PC-3 (cell line): ENCODE measurements around the gene SH2D2A. TPM values are rescaled to one million over a fixed set of nuclear protein-coding genes. Genes with fewer than 3 reads are reported as not detected.

ENCODE experiments used
- ATAC-seq: fragments of 200-7000 bp; cut with Tn5 transposase; 2 replicates; pipeline ENCODE4 v1.9.1; 2020; ENCODE audit warnings: mild to moderate bottlenecking, moderate library complexity
- BruUV-seq: library from RNA; stranded (reverse); fragments of 400-500 nt; replicated peaks from 2 replicates; lab custom pipeline; 2021; lab: Mats Ljungman, UMichigan
- CTCF ChIA-PET: fragments of 300-600 bp; sonication (Branson Sonifier 250); formaldehyde crosslinking; loops from one replicate; lab custom pipeline; 2022; ENCODE audit warnings: antibody characterized with exemption; lab: Charles Lee
- POLR2A ChIA-PET: fragments of 300-600 bp; sonication (Branson Sonifier 250); formaldehyde crosslinking; loops from one replicate; lab custom pipeline; 2022; ENCODE audit warnings: antibody characterized with exemption; ENCODE audit not compliant: unreplicated experiment; lab: Charles Lee
- DNase-seq: peaks from one replicate; pipeline ENCODE4 v3.0.0-alpha.2; 2015
- H2AFZ ChIP-seq: fragments of 300-600 bp; sonication (generic); 2 replicates; pipeline ENCODE4 v1.6.0; 2016; ENCODE audit warnings: antibody characterized with exemption, low read length
- H3F3A ChIP-seq: fragments of 300-600 bp; sonication (generic); one replicate; pipeline ENCODE4 v1.6.0; 2017; ENCODE audit warnings: antibody characterized with exemption, low read length, control low read depth, mild to moderate bottlenecking; ENCODE audit not compliant: unreplicated experiment
- H3K27ac ChIP-seq: fragments of 300-600 bp; sonication (generic); 2 replicates; pipeline ENCODE4 v1.5.1; 2016; ENCODE audit warnings: mild to moderate bottlenecking, low read length
- H3K27me3 ChIP-seq: fragments of 300-600 bp; sonication (generic); 2 replicates; pipeline ENCODE4 v1.6.1; 2016; ENCODE audit warnings: low read length, mixed read lengths
- H3K36me3 ChIP-seq: fragments of 300-600 bp; sonication (generic); 2 replicates; pipeline ENCODE4 v1.6.1; 2016; ENCODE audit warnings: low read depth, mixed run types, low read length, mixed read lengths
- H3K4me1 ChIP-seq: fragments of 300-600 bp; sonication (generic); 2 replicates; pipeline ENCODE4 v1.5.1; 2016; ENCODE audit warnings: low read length; ENCODE audit not compliant: insufficient read depth
- H3K4me2 ChIP-seq: fragments of 300-600 bp; sonication (generic); 2 replicates; pipeline ENCODE4 v1.6.0; 2016; ENCODE audit warnings: low read length
- H3K4me3 ChIP-seq: fragments of 300-600 bp; sonication (generic); 2 replicates; pipeline ENCODE4 v1.5.1; 2016; ENCODE audit warnings: mild to moderate bottlenecking, low read length, mixed read lengths
- H3K79me2 ChIP-seq: fragments of 300-600 bp; sonication (generic); 2 replicates; pipeline ENCODE4 v1.6.1; 2017; ENCODE audit warnings: low read length, mixed read lengths
- H3K9ac ChIP-seq: fragments of 300-600 bp; sonication (generic); 2 replicates; pipeline ENCODE4 v1.6.0; 2016; ENCODE audit warnings: mild to moderate bottlenecking, low read length
- H3K9me2 ChIP-seq: fragments of 300-600 bp; sonication (generic); replicated peaks from 2 replicates; pipeline ENCODE4 v1.6.1; 2016; ENCODE audit warnings: mixed run types, low read length, mixed read lengths
- H3K9me3 ChIP-seq: fragments of 300-600 bp; sonication (generic); 2 replicates; pipeline ENCODE4 v1.6.1; 2016; ENCODE audit warnings: low read length, mixed read lengths
- H4K20me1 ChIP-seq: fragments of 300-600 bp; sonication (generic); 2 replicates; pipeline ENCODE4 v1.6.1; 2016; ENCODE audit warnings: low read length, mixed read lengths
- CTCF ChIP-seq: fragments of 300-600 bp; sonication (generic); conservative IDR thresholded peaks from 2 replicates; pipeline ENCODE4 v1.5.1; 2017; ENCODE audit warnings: antibody characterized with exemption, low read depth, mild to moderate bottlenecking, low read length
- EZH2 ChIP-seq: fragments of 300-600 bp; sonication (generic); IDR thresholded peaks from one replicate; pipeline ENCODE4 v1.6.1; 2017; ENCODE audit warnings: antibody characterized with exemption, mild to moderate bottlenecking, low read length; ENCODE audit not compliant: unreplicated experiment
- EZH2phosphoT487 ChIP-seq: fragments of 300-600 bp; sonication (generic); IDR thresholded peaks from 2 replicates; pipeline ENCODE4 v1.6.1; 2018; ENCODE audit warnings: mild to moderate bottlenecking, antibody characterized with exemption, low read length, borderline replicate concordance
- intact Hi-C: fragments of 100-400 bp; cut with micrococcal nuclease; formaldehyde crosslinking; loops from 2 replicates; pipeline ENCODE4 v1.9.0; 2023
- total RNA-seq: library from RNA; depleted of rRNA; stranded (reverse); fragments of >200 nt; gene quantifications from 2 replicates; pipeline ENCODE4 v1.2.3, GENCODE V29; 2014

SH2D2A gene
- total RNA-seq, 1 experiment from 2014 or later, result 6.9 TPM

GRCh38 chr1:156767101-156767878 lies 49.4 kb downstream of the SH2D2A start, which contains the start of gene PRCC:
Gene PRCC, plus strand, starts transcription at chr1:156767535. Its CDS starts 237 bp downstream, at chr1:156767772.
- DNase-seq (peak; percentile 100), ATAC-seq (peak; percentile 93)
- H3K4me3 ChIP-seq, result peak within 1 kb of the TSS; percentile 74
- TSS peak; percentile 61 for BruUV-seq
- CTCF ChIA-PET, result interaction anchor here (0.9 to 2.0 kb wide), 7 partner anchors 26 to 160 kb away, joined by 3 to 10 read pairs (median 5); partner anchors contain the start of gene MRPL24
- peaks cover 8% of the 10 kb centered on the region for H3K36me3 ChIP-seq
- peak within 1 kb of the TSS; percentile 96 for H3K4me2 ChIP-seq
- peaks cover 58% of the 10 kb centered on the region for H3K79me2 ChIP-seq
- no peaks in the 10 kb centered on the region for H3K9me2 ChIP-seq
- H3K9me3 ChIP-seq, result no peaks in the 10 kb centered on the region
- H3K27ac ChIP-seq, result peak within 1 kb of the TSS; percentile 74
- H3F3A ChIP-seq, result no peaks in the 10 kb centered on the region
- peaks cover 5% of the 10 kb centered on the region; the same call in 1 of the 2 replicates for H4K20me1 ChIP-seq
- intact Hi-C loops, result loop anchor here (1.0 kb wide), 3 partner anchors 15 to 39 kb away; partner anchors contain the start of genes ISG20L2, METTL25B and MRPL24
- TF ChIP-seq EZH2 (no peak), CTCF (no peak), EZH2phosphoT487 (no peak)
- peaks cover 31% of the 10 kb centered on the region for H3K4me1 ChIP-seq
- peak within 1 kb of the TSS; percentile 98 for H3K9ac ChIP-seq
- no peaks in the 10 kb centered on the region for H3K27me3 ChIP-seq
- H2AFZ ChIP-seq, result peak within 1 kb of the TSS; percentile 91
- POLR2A ChIA-PET, result interaction anchor here (0.6 to 1.8 kb wide), 6 partner anchors 16 to 466 kb away, joined by 3 to 7 read pairs (median 6); partner anchors contain the start of genes HDGF, ISG20L2, METTL25B and MRPL24

GRCh38 chr1:156766298-156767100 lies 50.1 kb downstream of the SH2D2A start:
- H3K4me2 ChIP-seq, result peak overlapping the region; percentile 96
- no peaks in the 10 kb centered on the region for H3K9me3 ChIP-seq
- intact Hi-C loops, result loop anchor here (1.0 kb wide), 3 partner anchors 14 to 38 kb away; partner anchors contain the start of genes ISG20L2, METTL25B and MRPL24
- TF ChIP-seq EZH2 (no peak), EZH2phosphoT487 (no peak), CTCF (no peak)
- H3K79me2 ChIP-seq, result peaks cover 50% of the 10 kb centered on the region
- peaks cover 8% of the 10 kb centered on the region for H3K36me3 ChIP-seq
- peaks cover 31% of the 10 kb centered on the region for H3K4me1 ChIP-seq
- ChIA-PET CTCF (interaction anchor here (0.6 to 1.3 kb wide), 7 partner anchors 26 to 907 kb away, joined by 3 to 9 read pairs (median 3); partner anchors contain the start of gene MRPL24), POLR2A (interaction anchor here (0.6 to 1.8 kb wide), 4 partner anchors 15 to 465 kb away, joined by 3 to 7 read pairs (median 6); partner anchors contain the start of genes HDGF, ISG20L2, METTL25B and MRPL24)
- TSS peak; percentile 81 for BruUV-seq
- DNase-seq (peak; percentile 47), ATAC-seq (peak; percentile 16)
- H3K9ac ChIP-seq, result peak overlapping the region; percentile 98
- peaks cover 4% of the 10 kb centered on the region; the same call in 1 of the 2 replicates for H4K20me1 ChIP-seq
- no peaks in the 10 kb centered on the region for H3K27me3 ChIP-seq
- no peaks in the 10 kb centered on the region for H3K9me2 ChIP-seq
- peak overlapping the region; percentile 74 for H3K27ac ChIP-seq
- H2AFZ ChIP-seq, result peak overlapping the region; percentile 91
- no peaks in the 10 kb centered on the region for H3F3A ChIP-seq
- H3K4me3 ChIP-seq, result peak overlapping the region; percentile 74
